Measurements from ENCODE around the gene TANGO6.
"Not testable (repeated sequence)": the region's sequence is repeated elsewhere in the genome, so short reads cannot be mapped to it uniquely, and the experiment has no call there.

The TANGO6 gene

DNA sequence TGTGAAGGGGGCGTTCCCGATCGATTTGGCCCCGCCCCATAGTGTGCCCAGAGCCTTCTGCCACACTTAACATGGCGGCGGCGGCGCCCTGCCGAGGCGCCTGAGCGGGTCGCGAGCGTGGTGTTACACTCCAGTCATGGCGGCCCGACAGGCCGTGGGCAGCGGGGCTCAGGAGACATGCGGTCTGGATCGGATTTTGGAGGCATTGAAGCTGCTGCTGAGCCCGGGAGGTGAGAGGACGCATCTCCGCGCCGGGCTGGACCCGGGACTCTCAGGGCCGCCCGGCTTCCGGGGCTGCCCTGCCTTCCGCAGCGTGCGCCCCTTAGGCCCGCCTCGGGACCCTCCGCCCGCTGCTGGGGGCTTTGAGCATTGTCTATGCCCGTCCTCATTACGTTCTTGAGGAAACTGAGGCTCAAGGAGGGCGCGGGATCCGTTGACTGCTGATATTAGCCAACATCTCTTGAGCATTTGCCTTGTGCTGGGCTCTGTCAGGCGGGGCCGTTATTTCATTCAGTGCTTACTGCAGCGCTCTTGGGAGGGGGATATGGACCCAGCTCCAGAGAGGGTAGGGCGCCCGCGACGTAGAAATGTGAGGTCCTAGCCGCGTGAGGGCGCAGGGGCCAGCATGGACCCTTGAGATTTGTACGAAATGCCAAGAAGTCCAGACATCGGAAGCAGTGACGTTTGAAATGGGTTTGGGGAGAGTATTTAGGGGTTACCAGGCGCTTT lies at the start of gene TANGO6:
TANGO6 (plus strand) TSS at position 50 of the 729 bp plus-strand sequence; CDS start at position 137, 87 bp downstream.
- DNase-seq, result peak; percentile 80 to 93 (median 91)

DNA sequence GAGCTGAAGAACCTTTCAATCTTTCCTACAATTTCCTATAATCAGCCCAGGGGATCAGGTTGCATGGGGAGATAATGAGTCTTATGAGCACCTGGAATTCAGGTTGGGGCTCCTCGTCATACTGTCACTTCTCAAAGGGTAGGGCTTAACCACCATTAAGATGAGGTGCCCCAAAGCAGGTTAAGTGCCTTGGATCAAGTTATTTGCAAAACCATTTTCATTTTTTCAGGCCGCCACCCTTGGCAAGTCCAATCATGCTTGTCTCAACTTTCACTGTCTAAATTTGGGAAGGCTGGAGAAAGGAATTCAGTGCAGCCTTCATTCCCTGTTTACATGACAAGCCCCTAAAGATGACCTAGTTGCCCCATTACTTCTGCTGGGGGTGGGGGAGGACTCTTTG lies 44.9 kb upstream of the TANGO6 start:
- peak in 2 of 3 experiments; percentile 19 to 36 for DNase-seq

DNA sequence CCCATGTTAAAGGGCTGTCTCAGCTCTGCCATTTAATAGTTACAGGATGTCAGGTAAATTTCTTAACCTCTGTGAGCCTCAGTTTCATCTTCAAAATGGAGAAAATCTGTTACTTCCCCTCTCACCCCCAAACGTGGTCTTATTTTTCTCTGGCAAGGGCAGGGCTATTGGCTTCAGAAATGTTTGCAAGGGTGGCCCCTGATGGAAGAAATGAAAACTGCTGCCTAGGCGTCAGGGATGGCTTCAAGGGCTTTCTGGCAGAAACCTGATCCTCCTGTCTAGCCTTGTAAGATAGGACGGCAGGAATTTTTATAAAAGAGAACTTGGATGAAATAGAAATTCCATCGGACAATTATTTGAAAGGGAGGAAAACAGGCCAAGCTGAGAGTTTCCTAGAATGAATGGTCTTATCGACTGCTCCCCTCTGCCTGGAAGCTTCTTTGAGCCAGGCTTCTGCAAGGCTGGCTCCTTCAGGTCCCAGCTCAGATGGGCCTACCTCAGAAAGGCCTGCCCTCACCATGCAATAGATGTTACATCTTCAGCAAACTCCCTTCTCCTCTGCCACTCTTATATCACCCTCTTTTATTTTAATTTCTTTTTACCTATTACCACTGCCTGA lies 43.0 kb upstream of the TANGO6 start:
- peak; percentile 38 to 73 (median 71) for DNase-seq

DNA sequence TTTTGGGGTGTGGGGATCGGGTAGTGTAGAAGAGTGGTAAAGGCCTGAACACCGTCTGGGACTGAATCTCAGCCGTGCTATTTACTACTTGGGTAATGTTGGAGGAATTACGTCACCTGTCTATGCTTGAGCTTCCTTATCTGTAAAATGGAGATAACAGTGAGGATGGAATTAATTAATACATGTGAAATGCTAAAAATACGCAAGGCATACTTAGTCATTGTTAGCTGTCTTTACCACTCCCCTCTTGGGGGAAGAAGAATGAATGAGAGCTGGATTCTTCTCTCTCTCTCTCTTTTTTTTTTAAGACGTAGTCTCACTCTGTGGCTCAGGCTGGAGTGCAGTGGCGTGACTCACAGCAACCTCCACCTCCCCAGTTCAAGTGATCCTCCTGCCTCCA lies 41.1 kb upstream of the TANGO6 start:
- DNase-seq, result no peak

DNA sequence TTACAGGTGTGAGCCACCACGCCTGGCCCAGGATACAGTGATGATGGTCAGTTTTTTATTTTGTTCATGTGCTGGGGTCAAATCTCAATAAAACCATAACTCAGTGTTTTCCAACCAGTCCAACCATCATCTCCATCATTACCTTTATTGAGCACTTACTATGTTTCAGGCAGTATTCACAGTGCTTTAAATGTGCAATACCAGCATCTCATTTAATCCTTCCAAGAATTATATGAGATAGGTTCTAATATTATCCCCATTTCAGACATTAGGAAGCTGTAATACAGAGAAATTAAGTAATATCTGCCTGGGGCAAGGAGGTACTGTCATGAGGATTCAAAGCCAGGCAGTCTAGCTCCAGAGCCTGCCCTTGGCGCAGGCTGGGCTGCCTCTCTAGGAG lies 36.9 kb upstream of the TANGO6 start:
- DNase-seq, result no peak

DNA sequence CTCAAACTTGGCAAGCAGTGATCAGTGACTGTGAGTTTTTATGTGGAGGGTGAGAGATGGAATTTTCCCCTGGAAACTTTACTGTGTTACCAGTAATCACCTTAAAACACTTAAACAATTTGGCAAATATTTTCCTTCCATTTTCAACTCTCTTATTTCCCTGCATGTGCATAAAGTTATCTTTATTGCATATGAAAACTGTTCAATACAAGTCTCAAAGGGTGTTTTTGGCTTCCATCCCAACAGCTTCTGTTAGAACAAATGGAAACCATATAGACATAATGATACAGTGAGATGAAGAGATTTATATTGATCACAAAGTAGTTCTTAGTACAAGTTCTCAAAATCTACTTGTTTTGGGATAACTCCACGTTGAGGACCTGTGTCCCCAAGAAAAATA lies 36.4 kb upstream of the TANGO6 start:
- DNase-seq, result no peak

DNA sequence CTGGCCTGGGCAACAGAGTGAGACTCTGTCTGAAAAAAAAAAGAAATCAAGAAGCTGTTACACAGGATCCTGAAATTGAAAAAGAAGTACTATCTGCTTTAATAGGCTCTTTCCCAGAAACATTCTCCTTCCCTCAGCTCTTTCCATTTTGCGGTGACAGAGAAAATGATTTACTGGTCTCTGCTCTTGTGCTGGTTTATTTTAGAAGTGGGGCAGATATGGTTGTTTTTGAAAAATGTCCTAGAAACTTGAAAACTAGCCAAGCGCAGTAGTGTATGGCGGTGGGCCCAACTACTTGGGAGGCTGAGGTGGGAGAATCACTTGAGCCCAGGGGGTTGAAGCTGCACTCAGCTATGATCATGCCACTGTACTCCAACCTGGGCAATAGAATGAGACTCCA lies 28.8 kb upstream of the TANGO6 start:
- DNase-seq, result no peak

DNA sequence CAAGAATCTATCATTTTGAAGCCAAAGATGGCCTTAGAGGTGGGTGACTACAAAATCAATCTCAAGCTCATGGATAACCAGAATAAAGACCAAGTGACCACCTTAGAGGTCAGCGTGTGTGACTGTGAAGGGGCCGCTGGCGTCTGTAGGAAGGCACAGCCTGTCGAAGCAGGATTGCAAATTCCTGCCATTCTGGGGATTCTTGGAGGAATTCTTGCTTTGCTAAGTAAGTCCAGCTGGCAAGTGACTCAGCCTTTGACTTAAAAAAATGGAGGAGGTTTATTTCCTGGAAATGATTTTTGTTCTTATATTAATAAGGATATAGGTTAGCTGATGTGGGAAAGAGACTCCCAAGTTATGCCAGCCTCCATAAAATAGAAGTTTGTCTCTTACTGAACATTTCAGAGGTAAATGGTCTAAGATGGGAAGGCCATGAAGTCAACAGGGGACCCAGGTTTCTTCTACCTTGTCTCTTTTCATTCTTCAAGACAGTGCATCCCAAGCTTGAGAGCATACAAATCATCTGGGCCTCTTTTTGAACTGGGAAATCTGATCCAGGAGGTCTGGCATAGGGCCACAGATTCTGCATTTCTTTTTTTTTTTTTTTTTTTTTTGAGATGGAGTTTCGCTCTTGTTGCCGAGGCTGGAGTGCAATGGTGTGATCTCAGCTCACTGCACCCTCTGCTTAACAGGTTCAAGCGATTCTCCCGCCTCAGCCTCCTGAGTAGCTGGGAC lies 19.8 kb upstream of the TANGO6 start:
- no peak for DNase-seq

DNA sequence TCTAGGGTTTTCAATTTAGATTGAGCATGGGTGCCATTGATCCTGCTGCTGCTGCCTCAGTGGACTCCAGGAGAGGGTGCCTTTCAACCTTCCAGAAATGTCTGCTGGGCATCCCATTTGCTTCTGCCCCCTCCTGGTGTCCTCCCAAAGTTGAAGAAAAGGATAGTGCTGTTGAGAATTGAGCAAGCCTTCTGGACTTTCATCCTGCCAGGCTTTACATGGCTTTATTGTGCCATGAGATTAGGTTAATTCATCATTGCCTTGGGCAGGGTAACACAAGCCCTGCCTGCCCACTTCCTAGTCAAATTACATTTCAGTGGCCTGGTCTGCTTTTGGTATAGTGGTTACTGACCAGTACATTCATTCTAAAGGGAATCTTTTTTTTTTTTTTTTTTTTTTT lies 17.9 kb upstream of the TANGO6 start:
- DNase-seq, result no peak

DNA sequence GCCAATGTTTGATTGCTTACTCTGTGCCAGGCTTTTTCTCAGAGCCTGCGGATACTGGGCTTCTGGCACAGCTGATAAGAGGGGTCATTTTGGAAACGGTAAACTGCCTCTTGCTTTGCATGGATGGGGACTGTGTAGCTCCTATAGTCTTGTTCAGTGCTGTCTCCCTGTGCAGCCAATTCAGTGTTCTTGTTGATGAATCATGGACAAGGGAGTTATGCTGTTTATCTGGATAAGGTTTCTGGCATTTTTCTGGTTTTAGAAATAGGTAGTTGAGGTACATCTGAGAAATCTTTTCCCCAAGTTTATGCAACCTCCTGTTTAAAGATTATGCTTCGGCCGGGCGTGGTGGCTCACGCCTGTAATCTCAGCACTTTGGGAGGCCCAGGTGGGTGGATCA lies 16.7 kb upstream of the TANGO6 start:
- no peak for DNase-seq

DNA sequence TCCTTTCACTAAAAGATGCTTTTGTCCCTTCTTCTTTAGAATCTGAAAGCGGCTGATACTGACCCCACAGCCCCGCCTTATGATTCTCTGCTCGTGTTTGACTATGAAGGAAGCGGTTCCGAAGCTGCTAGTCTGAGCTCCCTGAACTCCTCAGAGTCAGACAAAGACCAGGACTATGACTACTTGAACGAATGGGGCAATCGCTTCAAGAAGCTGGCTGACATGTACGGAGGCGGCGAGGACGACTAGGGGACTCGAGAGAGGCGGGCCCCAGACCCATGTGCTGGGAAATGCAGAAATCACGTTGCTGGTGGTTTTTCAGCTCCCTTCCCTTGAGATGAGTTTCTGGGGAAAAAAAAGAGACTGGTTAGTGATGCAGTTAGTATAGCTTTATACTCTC lies 10.1 kb upstream of the TANGO6 start:
- no peak for DNase-seq

DNA sequence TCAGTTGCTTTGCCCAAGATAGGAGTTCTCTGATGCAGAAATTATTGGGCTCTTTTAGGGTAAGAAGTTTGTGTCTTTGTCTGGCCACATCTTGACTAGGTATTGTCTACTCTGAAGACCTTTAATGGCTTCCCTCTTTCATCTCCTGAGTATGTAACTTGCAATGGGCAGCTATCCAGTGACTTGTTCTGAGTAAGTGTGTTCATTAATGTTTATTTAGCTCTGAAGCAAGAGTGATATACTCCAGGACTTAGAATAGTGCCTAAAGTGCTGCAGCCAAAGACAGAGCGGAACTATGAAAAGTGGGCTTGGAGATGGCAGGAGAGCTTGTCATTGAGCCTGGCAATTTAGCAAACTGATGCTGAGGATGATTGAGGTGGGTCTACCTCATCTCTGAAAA lies 8.8 kb upstream of the TANGO6 start:
- no peak for DNase-seq

DNA sequence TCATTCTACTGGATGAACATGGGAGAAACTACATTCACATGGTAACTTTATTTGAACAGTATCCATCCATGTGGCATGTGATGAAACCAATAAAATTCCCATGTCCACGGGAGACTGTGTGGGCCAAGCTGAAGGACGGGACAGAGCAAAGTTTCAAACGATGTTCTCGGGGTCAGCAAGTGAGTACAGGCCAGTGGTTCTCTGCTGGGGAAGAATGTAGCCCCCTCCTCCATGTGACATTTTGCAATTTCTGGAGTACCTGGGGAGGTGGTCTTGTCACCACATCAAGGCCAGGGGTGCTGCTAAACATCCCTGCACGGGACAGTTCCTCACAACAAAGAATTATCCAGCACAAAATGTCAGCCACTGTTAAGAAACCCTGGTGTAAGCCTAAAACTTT lies 7.4 kb upstream of the TANGO6 start:
- DNase-seq, result no peak

DNA sequence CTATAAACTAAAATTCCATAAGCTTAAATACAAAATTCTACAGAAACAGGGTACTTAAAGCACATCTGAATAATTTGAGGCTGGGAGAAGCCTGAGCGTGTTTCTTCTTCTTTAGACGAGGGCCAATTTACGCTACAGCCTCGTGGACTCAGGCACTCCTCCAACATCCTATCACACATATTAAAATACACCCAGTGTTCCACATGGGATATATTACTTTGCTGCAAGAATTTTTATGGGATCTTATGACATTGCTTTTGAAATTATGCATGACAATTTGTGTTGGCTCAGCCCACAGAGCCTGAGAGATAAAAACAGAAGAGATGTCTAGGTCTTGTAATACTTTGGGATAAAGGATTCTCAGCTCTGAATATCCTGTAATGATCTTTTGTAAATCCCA lies 3.5 kb upstream of the TANGO6 start:
- DNase-seq, result no peak

DNA sequence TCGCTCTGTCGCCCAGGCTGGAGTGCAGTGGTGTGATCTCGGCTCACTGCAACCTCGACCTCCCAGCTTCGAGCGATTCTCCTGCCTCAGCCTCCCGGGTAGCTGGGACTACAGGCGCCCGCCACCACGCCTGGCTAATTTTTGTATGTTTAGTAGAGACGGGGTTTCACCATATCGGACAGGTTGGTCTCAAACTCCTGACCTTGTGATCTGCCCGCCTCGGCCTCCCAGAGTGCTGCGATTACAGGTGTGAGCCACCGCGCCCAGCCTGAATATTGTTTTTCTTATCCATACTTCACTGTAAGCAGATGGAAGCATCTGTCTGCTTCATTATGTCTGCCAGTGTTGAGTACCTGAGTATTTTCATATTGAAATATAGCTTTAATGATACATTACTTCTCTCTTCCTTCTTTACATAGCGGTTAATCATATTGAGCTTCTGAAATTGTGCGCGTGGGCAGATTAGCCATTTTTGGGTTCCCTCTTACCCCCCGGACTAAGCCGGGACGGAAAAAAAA lies 308 bp upstream of the TANGO6 start:
- not testable (repeated sequence) for DNase-seq

DNA sequence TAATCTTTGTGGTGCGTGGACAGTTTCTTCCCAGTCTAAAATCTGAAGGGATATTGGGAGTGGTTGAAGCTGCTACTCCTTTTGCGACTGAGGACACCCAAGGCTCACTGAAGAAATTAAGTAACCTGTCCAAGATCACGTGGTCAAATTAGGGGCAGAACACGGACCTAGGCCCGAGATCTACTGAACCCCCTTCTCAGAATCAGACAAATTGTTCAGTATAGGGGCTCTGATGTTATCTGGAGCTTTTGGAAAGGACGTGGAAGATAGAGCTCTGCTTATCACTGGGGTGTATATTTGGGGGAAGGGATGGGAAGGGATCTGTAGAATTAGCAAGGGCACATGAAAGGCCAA lies 857 bp downstream of the TANGO6 start:
- DNase-seq, result no peak

DNA sequence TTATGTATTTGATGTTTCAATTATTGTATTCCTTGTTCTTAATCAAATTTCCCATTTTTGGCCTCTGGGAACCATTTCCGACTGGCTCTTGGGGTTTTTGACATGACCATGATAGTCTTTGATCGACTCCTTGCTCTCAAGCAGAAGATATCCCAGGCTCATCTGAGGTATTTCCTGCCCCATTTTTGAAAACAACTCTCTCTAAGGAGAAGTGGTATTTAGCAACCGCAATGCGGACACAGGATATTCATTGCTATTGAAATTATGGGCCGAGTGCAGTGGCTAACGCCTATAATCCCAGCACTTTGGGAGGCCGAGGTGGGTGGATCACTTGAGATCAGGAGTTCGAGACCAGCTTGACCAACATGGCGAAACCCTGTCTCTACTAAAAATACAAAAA lies 5.5 kb downstream of the TANGO6 start:
- DNase-seq, result no peak

DNA sequence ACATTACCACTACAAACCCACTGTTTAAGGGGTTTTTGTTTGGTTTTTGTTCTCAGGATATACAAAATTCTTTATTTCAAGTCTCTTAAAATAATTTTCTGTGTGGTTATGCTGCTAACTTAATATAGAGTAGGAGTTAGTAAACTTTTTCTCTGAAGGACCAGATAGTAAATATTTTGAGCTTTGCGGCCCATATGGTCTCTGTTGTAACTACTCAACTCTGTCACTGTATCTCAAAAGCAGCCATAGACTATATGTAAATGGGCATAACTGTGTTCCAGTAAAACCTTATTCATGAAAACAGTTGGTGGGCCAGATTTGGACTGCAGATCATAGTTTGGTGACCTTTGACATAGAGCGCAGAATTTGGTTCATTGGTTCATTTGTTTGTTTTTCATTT lies 7.2 kb downstream of the TANGO6 start:
- no peak for DNase-seq

DNA sequence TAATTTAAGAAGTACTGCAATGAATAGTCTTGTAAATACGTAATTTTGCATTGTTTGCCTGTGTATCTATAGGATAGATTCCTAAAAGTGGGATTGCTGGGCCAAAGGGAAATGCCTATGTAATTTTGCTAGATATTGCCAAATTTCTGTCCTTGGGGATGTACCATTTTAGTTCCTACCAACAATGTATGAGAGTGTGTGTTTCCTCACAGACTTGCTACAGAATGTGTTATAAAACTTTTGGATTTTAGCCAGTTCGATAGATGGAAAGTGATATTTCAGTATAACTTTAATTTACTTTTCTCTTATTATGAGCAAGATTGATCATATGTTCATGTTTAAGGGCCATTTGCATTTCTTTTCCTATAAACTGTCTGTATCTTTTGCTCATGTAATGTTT lies 8.3 kb downstream of the TANGO6 start:
- no peak for DNase-seq

DNA sequence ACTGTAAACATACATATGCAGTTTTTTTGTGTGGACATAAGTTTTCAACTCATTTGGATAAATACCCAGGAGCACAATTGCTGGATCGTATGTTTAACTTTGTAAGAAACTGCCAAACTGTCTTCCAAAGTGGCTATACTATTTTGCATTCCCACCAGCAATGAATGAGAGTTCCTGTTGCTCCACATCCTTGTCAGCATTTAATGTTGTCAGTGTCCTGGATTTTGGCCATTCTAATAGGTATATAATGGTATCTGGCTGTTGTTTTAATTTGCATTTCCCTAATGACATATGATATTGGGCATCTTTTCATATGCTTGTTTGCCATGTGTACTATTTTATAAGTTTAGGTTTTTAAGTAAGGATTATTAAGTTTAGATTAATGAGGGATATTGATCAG lies 14.1 kb downstream of the TANGO6 start:
- DNase-seq, result no peak

DNA sequence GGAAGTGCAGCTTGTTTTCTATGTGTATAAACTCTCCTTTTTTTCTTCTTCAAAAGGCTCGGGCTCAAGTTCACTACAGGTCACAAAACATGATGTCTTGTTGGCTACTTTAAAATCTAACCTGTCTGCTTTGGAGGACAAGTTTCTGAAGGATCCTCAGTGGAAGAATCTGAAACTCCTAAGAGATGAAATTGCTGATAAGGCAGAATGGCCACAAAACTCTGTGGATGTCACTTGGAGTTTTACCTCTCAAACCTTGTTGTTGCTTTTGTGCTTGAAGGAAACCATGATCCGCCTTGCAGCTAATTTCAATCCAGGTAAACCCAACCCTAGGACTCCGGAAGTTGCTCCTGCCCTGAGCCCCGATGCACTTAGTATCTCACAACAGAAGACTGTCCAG lies 16.5 kb downstream of the TANGO6 start:
- DNase-seq, result no peak

DNA sequence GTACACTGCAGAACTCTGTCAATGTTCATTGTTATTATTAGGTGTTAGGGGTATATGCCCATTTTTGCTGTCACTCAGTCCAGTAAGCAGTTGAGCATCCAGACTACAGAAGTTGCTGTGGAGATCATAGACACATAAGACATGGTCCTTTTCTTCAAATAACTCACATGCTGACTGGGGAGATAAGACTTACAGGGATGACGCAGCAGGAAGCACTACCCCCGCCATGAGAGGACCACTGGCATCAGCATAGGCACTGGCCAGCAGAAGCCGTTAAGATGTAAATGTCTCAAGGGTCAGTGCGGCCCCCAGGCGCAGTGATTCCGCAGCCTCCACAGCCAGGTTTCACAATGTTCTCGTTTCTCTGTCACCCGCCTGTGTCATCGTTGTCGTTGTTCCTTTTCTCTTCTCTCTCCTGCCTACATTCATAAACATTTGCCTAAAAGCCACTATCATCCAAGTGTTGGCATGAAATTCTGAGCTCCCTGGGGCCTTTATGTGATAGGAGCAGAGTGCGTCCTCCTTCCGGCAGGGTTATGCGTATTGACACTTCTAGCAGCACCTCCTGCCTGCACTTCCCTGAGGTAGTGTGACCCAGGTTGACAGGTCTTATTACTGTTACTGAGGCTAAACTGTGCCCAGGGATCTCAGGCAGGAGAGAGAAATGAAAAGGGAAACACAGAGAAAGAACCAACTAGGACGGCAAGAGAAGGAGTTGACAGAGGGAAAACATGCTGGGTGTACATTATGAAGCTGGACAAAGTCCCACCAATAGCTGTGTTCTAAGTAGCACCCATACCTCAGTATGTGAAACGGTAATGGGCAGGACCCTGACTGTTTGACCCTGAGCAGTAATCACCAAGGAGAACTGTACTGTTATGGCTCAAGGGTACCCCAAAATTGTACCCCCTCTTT lies 17.9 kb downstream of the TANGO6 start:
- DNase-seq, result no peak

DNA sequence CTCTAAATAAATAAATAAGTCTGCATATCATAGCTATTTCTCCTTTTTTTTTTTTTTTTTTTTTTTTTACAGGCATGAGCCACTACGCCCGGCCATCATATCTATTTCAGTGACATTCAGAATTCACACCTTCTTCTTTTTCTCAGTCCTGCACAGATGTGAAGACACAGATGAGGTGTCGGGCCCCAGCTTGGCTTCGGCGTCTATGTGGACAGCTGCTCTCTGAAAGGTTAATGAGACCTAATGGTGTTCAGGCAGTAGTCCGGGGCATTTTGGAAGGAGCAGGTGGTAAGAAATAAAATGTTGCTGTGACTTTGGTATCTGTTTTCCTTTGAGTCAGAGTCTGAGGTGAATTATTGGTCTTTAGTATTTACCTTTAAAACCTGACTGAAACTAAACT lies 23.6 kb downstream of the TANGO6 start:
- DNase-seq, result peak in 2 of 3 experiments; percentile 0 to 49

Data from NCI-H1417 (cell line).